HG02884 (cell line): ENCODE data around the gene SCO2.

Experiments
- ATAC-seq: cut with Tn5 transposase; IDR thresholded peaks from one replicate; pipeline ENCODE4 v1.9.1; 2021; ENCODE audit warnings: mild to moderate bottlenecking, moderate library complexity; ENCODE audit not compliant: unreplicated experiment

SCO2 gene

GRCh38 chr22:50503475-50504145 is 21.8 kb downstream of the SCO2 start:
- no peak for ATAC-seq

GRCh38 chr22:50502628-50503474 is 22.5 kb downstream of the SCO2 start:
- no peak for ATAC-seq

- ATAC-seq, result no peak
Observed at GRCh38 chr22:50502096-50502495, 23.3 kb downstream of the SCO2 start.

- no peak for ATAC-seq
Observed at GRCh38 chr22:50500452-50500851, 24.9 kb downstream of the SCO2 start.

- ATAC-seq, result no peak
Observed at GRCh38 chr22:50498322-50498890, 27.0 kb downstream of the SCO2 start.

- no peak for ATAC-seq
Observed at GRCh38 chr22:50497093-50497492, 28.3 kb downstream of the SCO2 start.

GRCh38 chr22:50490531-50491308 is 34.7 kb downstream of the SCO2 start:
- no peak for ATAC-seq

GRCh38 chr22:50489363-50490243 is 35.8 kb downstream of the SCO2 start:
- ATAC-seq, result no peak

GRCh38 chr22:50488886-50489285 is 36.5 kb downstream of the SCO2 start:
- no peak for ATAC-seq

- ATAC-seq, result no peak
Observed at GRCh38 chr22:50488006-50488677, 37.3 kb downstream of the SCO2 start.

- ATAC-seq, result no peak
Observed at GRCh38 chr22:50487290-50488005, 38.0 kb downstream of the SCO2 start.

GRCh38 chr22:50486561-50487289 is 38.7 kb downstream of the SCO2 start, which contains the start of gene MIOX:
MIOX (plus strand) TSS chr22:50486859; CDS start chr22:50486898, 39 bp downstream.
- no peak for ATAC-seq

- no peak for ATAC-seq
Observed at GRCh38 chr22:50485221-50486131, 39.9 kb downstream of the SCO2 start.

GRCh38 chr22:50483977-50484853 is 41.2 kb downstream of the SCO2 start:
- ATAC-seq, result no peak

GRCh38 chr22:50483556-50483955 is 41.8 kb downstream of the SCO2 start:
- no peak for ATAC-seq

- no peak for ATAC-seq
Observed at GRCh38 chr22:50483106-50483505, 42.3 kb downstream of the SCO2 start.
